CD4-positive, alpha-beta T cell (primary cell): Measurements from ENCODE around the gene CLDN6. TPM values are rescaled to one million over a fixed set of nuclear protein-coding genes. Genes with fewer than 3 reads are reported as not detected.
A peak's percentile ranks its signal among the peaks of the same experiment; 100 is the strongest.

Experiments
- ATAC-seq: fragments of 200-7000 bp; cut with Tn5 transposase; one replicate; pipeline ENCODE4 v1.10.0; 2022; ENCODE audit warnings: mild to moderate bottlenecking; ENCODE audit not compliant: poor library complexity
- CTCF ChIA-PET: fragments of 350-600 bp; sonication (Branson Sonifier 250); formaldehyde crosslinking; loops from one replicate; lab custom pipeline; 2021; ENCODE audit warnings: antibody characterized with exemption, inconsistent platforms; lab: Charles Lee
- POLR2A ChIA-PET: fragments of 350-600 bp; sonication (Branson Sonifier 250); formaldehyde crosslinking; loops from one replicate; lab custom pipeline; 2021; ENCODE audit warnings: antibody characterized with exemption, inconsistent platforms; lab: Charles Lee
- DNase-seq, 14 experiments: peaks; one replicate each; pipeline ENCODE4 v3.0.0-alpha.2; 2013 to 2020; ENCODE audit warnings: mixed read lengths in 2 of 14
- H3K27ac ChIP-seq, 2 donors: one replicate each; pipeline versions ENCODE4 v1.5.1 to v1.7.0; 2013; ENCODE audit warnings: low read length in 2 of 2, low read depth in 1 of 2, mild to moderate bottlenecking in 1 of 2
- H3K27me3 ChIP-seq, 2 experiments: 1 replicate in 1 of 2; 2 replicates in 1 of 2; pipeline versions ENCODE4 v1.6.1 to v1.7.0; 2013; ENCODE audit warnings: low read length in 2 of 2, control low read depth in 1 of 2, mild to moderate bottlenecking in 1 of 2, moderate library complexity in 1 of 2; ENCODE audit not compliant: insufficient read depth in 2 of 2, control insufficient read depth in 1 of 2
- H3K36me3 ChIP-seq: one replicate; pipeline ENCODE4 v1.6.1; 2013; ENCODE audit warnings: low read length, control low read depth; ENCODE audit not compliant: insufficient read depth
- H3K4me1 ChIP-seq: one replicate; pipeline ENCODE4 v1.6.1; 2013; ENCODE audit warnings: low read length, control low read depth; ENCODE audit not compliant: insufficient read depth
- H3K4me3 ChIP-seq: one replicate; pipeline ENCODE4 v1.5.1; 2013; ENCODE audit warnings: mild to moderate bottlenecking, low read length, moderate library complexity
- H3K9me3 ChIP-seq, 2 experiments: 1 replicate in 1 of 2; 2 replicates in 1 of 2; pipeline versions ENCODE4 v1.6.1 to v1.7.0; 2013; ENCODE audit warnings: low read length in 2 of 2, mild to moderate bottlenecking in 2 of 2, control low read depth in 1 of 2, moderate library complexity in 1 of 2; ENCODE audit not compliant: control insufficient read depth in 1 of 2, insufficient read depth in 1 of 2
- H3K27ac Mint-ChIP-seq: one replicate; pipeline ENCODE4 v1.8.0; 2020; ENCODE audit warnings: mixed read lengths
- H3K27me3 Mint-ChIP-seq: one replicate; pipeline ENCODE4 v1.8.0; 2021; ENCODE audit warnings: mixed read lengths
- H3K36me3 Mint-ChIP-seq: one replicate; pipeline ENCODE4 v1.8.0; 2021; ENCODE audit warnings: low read depth, mixed read lengths
- H3K4me1 Mint-ChIP-seq: one replicate; pipeline ENCODE4 v1.8.0; 2021; ENCODE audit warnings: low read depth, mixed read lengths
- H3K4me3 Mint-ChIP-seq: one replicate; pipeline ENCODE4 v1.8.0; 2020; ENCODE audit warnings: mild to moderate bottlenecking, mixed read lengths
- H3K9me3 Mint-ChIP-seq: one replicate; pipeline ENCODE4 v1.8.0; 2020; ENCODE audit warnings: mixed read lengths
- CTCF ChIP-seq: fragments of 200-600 bp; IDR thresholded peaks from one replicate; pipeline ENCODE4 v1.8.0; 2022; ENCODE audit warnings: antibody characterized with exemption, mild to moderate bottlenecking
- intact Hi-C, 2 experiments: fragments of 100-400 bp; cut with DNase I in 1 of 2; cut with micrococcal nuclease in 1 of 2; formaldehyde crosslinking; loops; one replicate each; pipeline versions ENCODE4 v1.15.1 to v1.9.0; 2023 to 2025; cut with DNase I, micrococcal nuclease
- total RNA-seq, 174 experiments: library from RNA in 2 of 174; stranded (reverse) in 2 of 174; gene quantifications; one replicate each; pipeline ENCODE4 v1.2.3 and lab custom pipeline; 2021 to 2026

Gene CLDN6
- total RNA-seq, 2 experiments from 2014 or later = not detected

- Histone ChIP-seq H3K9me3 (peaks cover 0 to 2% of the 10 kb centered on the region in 2 experiments), H3K27me3 (peaks cover 0 to 3% of the 10 kb centered on the region in 2 experiments), H3K4me1 (peaks cover 41% of the 10 kb centered on the region), H3K36me3 (no peaks in the 10 kb centered on the region), H3K4me3 (peak overlapping the region; percentile 12), H3K27ac (no peak overlapping the region)
- ATAC-seq = no peak
- POLR2A ChIA-PET = interaction anchor here (0.7 to 2.7 kb wide), 5 partner anchors 15 to 1327 kb away, joined by 3 to 20 read pairs (median 4); partner anchors contain the start of genes JPT2 and TNFRSF12A
- no peak overlapping the region for H3K27ac Mint-ChIP-seq
- no peak for TF ChIP-seq CTCF
- H3K4me3 Mint-ChIP-seq = peak overlapping the region; percentile 76
- peaks cover 27% of the 10 kb centered on the region for H3K27me3 Mint-ChIP-seq
- DNase-seq = peak in 1 of 14 experiments; percentile 26
- H3K36me3 Mint-ChIP-seq = no peaks in the 10 kb centered on the region
- CTCF ChIA-PET = interaction anchor here (1.2 to 11.4 kb wide), 2 partner anchors 25 to 41 kb away, joined by 5 to 181 read pairs; no protein-coding TSS in a partner anchor
- H3K4me1 Mint-ChIP-seq = peaks cover 33% of the 10 kb centered on the region
- no peaks in the 10 kb centered on the region for H3K9me3 Mint-ChIP-seq
- intact Hi-C loops = loop anchor here (2.0 to 5.0 kb wide), 3 partner anchors 16 to 162 kb away; partner anchors contain the start of gene TNFRSF12A (in 1 of the 2)
Measured at GRCh38 chr16:3004781-3005284, 13.2 kb downstream of the CLDN6 start.

- Mint-ChIP-seq H3K36me3 (no peaks in the 10 kb centered on the region), H3K27ac (no peak overlapping the region), H3K27me3 (peaks cover 27% of the 10 kb centered on the region), H3K4me3 (no peak overlapping the region), H3K9me3 (no peaks in the 10 kb centered on the region), H3K4me1 (peaks cover 33% of the 10 kb centered on the region)
- no peak overlapping the region for H3K4me3 ChIP-seq
- intact Hi-C loops = loop anchor here (2.0 to 5.0 kb wide), 3 partner anchors 16 to 163 kb away; partner anchors contain the start of gene TNFRSF12A (in 1 of the 2)
- H3K36me3 ChIP-seq = no peaks in the 10 kb centered on the region
- CTCF ChIA-PET = interaction anchor here (0.7 to 11.4 kb wide), 10 partner anchors 16 to 125 kb away, joined by 3 to 181 read pairs (median 6); partner anchors contain the start of genes HCFC1R1, MMP25, THOC6 and TNFRSF12A
- H3K27ac ChIP-seq = no peak overlapping the region
- H3K9me3 ChIP-seq = no peaks in the 10 kb centered on the region
- H3K27me3 ChIP-seq = peaks cover 0 to 3% of the 10 kb centered on the region in 2 experiments
- TF ChIP-seq CTCF = no peak
- ATAC-seq (no peak), DNase-seq (peak in 2 of 14 experiments; percentile 51 to 56)
- POLR2A ChIA-PET = interaction anchor here (0.6 to 2.7 kb wide), 13 partner anchors 16 to 180 kb away, joined by 3 to 20 read pairs (median 4); partner anchors contain the start of genes HCFC1R1, KREMEN2 and TNFRSF12A
- peaks cover 38% of the 10 kb centered on the region for H3K4me1 ChIP-seq
Measured at GRCh38 chr16:3004319-3004718, 13.7 kb downstream of the CLDN6 start.

- peak; percentile 90 to 99 (median 95) for DNase-seq
- ChIA-PET CTCF (interaction anchor here (0.7 to 11.4 kb wide), 10 partner anchors 17 to 125 kb away, joined by 3 to 181 read pairs (median 6); partner anchors contain the start of genes HCFC1R1, MMP25, THOC6 and TNFRSF12A), POLR2A (interaction anchor here (0.6 to 2.7 kb wide), 13 partner anchors 16 to 181 kb away, joined by 3 to 20 read pairs (median 4); partner anchors contain the start of genes HCFC1R1, KREMEN2 and TNFRSF12A)
- Histone ChIP-seq H3K4me1 (peaks cover 32% of the 10 kb centered on the region), H3K9me3 (no peaks in the 10 kb centered on the region), H3K36me3 (no peaks in the 10 kb centered on the region), H3K27me3 (peaks cover 0 to 3% of the 10 kb centered on the region in 2 experiments), H3K4me3 (no peak overlapping the region), H3K27ac (no peak overlapping the region)
- Mint-ChIP-seq H3K4me3 (peak overlapping the region; percentile 67), H3K27me3 (peaks cover 27% of the 10 kb centered on the region), H3K9me3 (no peaks in the 10 kb centered on the region), H3K36me3 (no peaks in the 10 kb centered on the region), H3K4me1 (peaks cover 31% of the 10 kb centered on the region), H3K27ac (peak overlapping the region; percentile 13)
- intact Hi-C loops = loop anchor here (1.0 to 5.0 kb wide), 5 partner anchors 17 to 164 kb away; partner anchors contain the start of gene TNFRSF12A (in 1 of the 2)
- peak; percentile 99 for ATAC-seq
- TF ChIP-seq CTCF = peak; percentile 64
Measured at GRCh38 chr16:3003582-3004270, 14.3 kb downstream of the CLDN6 start.
